NCI-H2107 treated with DMSO at 0.1 percent for 48 hours (cell line): ENCODE measurements around the gene PDGFD.

Source experiments
- DNase-seq: peaks from one replicate; lab custom pipeline; 2025; ENCODE audit not compliant: unreplicated experiment; lab: John Stamatoyannopoulos, UW

Gene PDGFD

GRCh38 chr11:103890654-103891053 lies 273.3 kb downstream of the PDGFD start:
- no peak for DNase-seq

- DNase-seq, result no peak
These were observed 274.3 kb downstream of the PDGFD start for GRCh38 chr11:103889679-103890078.

GRCh38 chr11:103888541-103888951 lies 275.4 kb downstream of the PDGFD start:
- no peak for DNase-seq

- no peak for DNase-seq
These were observed 276.8 kb downstream of the PDGFD start for GRCh38 chr11:103887001-103887658.

GRCh38 chr11:103883856-103884255 lies 280.1 kb downstream of the PDGFD start:
- no peak for DNase-seq

- no peak for DNase-seq
These were observed 280.7 kb downstream of the PDGFD start for GRCh38 chr11:103883291-103883690.

GRCh38 chr11:103881584-103881983 lies 282.4 kb downstream of the PDGFD start:
- DNase-seq, result no peak

GRCh38 chr11:103880968-103881367 lies 283.0 kb downstream of the PDGFD start:
- DNase-seq, result no peak

- no peak for DNase-seq
These were observed 285.3 kb downstream of the PDGFD start for GRCh38 chr11:103878646-103879045.

GRCh38 chr11:103877221-103877620 lies 286.7 kb downstream of the PDGFD start:
- DNase-seq, result no peak

- no peak for DNase-seq
These were observed 288.0 kb downstream of the PDGFD start for GRCh38 chr11:103875855-103876510.

- no peak for DNase-seq
These were observed 291.2 kb downstream of the PDGFD start for GRCh38 chr11:103872748-103873147.

- DNase-seq, result no peak
These were observed 291.9 kb downstream of the PDGFD start for GRCh38 chr11:103871923-103872551.

- DNase-seq, result no peak
These were observed 293.1 kb downstream of the PDGFD start for GRCh38 chr11:103870821-103871309.

GRCh38 chr11:103867481-103867880 lies 296.5 kb downstream of the PDGFD start:
- DNase-seq, result no peak

- no peak for DNase-seq
These were observed 300.4 kb downstream of the PDGFD start for GRCh38 chr11:103863497-103863896.

- DNase-seq, result no peak
These were observed 301.2 kb downstream of the PDGFD start for GRCh38 chr11:103862802-103863174.

GRCh38 chr11:103862094-103862801 lies 301.7 kb downstream of the PDGFD start:
- DNase-seq, result no peak
